COLO668 (cell line): Measurements from ENCODE around the gene FAM20B.

Experiments
- DNase-seq: peaks from one replicate; lab custom pipeline; 2025; ENCODE audit not compliant: unreplicated experiment; lab: John Stamatoyannopoulos, UW

The FAM20B gene

GRCh38 chr1:179090923-179091322, 65.2 kb downstream of the FAM20B start:
- no peak for DNase-seq

GRCh38 chr1:179091691-179092165, 66.0 kb downstream of the FAM20B start:
- DNase-seq: no peak

- no peak for DNase-seq
These were observed 67.3 kb downstream of the FAM20B start for GRCh38 chr1:179092896-179093461.

- no peak for DNase-seq
These were observed 69.1 kb downstream of the FAM20B start for GRCh38 chr1:179094818-179095217.

GRCh38 chr1:179095377-179095776, 69.7 kb downstream of the FAM20B start:
- no peak for DNase-seq

- no peak for DNase-seq
These were observed 70.2 kb downstream of the FAM20B start for GRCh38 chr1:179095924-179096323.

GRCh38 chr1:179099891-179100290, 74.2 kb downstream of the FAM20B start:
- DNase-seq: no peak

- no peak for DNase-seq
These were observed 75.9 kb downstream of the FAM20B start for GRCh38 chr1:179101566-179101965.

- DNase-seq: no peak
These were observed 78.3 kb downstream of the FAM20B start for GRCh38 chr1:179103999-179104398.

GRCh38 chr1:179104611-179105250, 79.0 kb downstream of the FAM20B start:
- DNase-seq: no peak

GRCh38 chr1:179105393-179105792, 79.7 kb downstream of the FAM20B start:
- DNase-seq: peak; percentile 19

- no peak for DNase-seq
These were observed 82.3 kb downstream of the FAM20B start for GRCh38 chr1:179107706-179108629.

- DNase-seq: no peak
These were observed 83.0 kb downstream of the FAM20B start for GRCh38 chr1:179108644-179109043.

GRCh38 chr1:179115181-179115580, 89.5 kb downstream of the FAM20B start:
- DNase-seq: no peak

GRCh38 chr1:179119513-179119912, 93.8 kb downstream of the FAM20B start:
- no peak for DNase-seq

GRCh38 chr1:179120736-179121135, 95.0 kb downstream of the FAM20B start:
- no peak for DNase-seq

GRCh38 chr1:179121159-179121938, 95.7 kb downstream of the FAM20B start:
- DNase-seq: peak; percentile 24

- DNase-seq: no peak
These were observed 99.2 kb downstream of the FAM20B start for GRCh38 chr1:179124873-179125272.
